Astrocyte (in vitro differentiated cells and primary cell): ENCODE data around the gene CAGE1.
"Not testable (repeated sequence)": the region's sequence is repeated elsewhere in the genome, so short reads cannot be mapped to it uniquely, and the experiment has no call there.

Experiments
- EZH2 ChIP-seq: IDR thresholded peaks from 2 replicates; pipeline ENCODE4 v1.6.1; 2012; ENCODE audit warnings: mild to moderate bottlenecking, low read length, inconsistent platforms; ENCODE audit not compliant: insufficient read depth
- TF ChIP-seq, protein P1 (sequence below): IDR thresholded peaks from 2 replicates; pipeline ENCODE4 v1.5.1; 2011; ENCODE audit warnings: low read depth, mild to moderate bottlenecking, inconsistent platforms, low read length, moderate library complexity; ENCODE audit not compliant: insufficient read depth

DNA sequence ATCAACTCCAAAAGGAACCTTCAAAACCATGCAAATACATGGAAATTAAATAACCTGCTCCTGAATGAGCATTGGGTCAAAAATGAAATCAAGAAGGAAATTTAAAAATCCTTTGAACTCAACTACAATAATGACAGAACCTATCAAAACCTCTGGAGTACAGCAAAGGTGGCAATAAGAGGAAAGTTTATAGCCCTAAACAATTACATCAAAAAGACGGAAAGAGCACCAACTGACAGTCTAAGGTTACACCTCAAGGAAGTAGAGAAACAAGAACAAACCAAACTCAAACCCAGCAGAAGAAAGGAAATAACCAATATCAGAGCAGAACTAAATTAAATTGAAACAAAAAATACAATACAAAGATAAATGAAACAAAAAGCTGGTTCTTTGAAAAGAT lies 39.0 kb downstream of the CAGE1 start:
- TF ChIP-seq, protein P1, sequence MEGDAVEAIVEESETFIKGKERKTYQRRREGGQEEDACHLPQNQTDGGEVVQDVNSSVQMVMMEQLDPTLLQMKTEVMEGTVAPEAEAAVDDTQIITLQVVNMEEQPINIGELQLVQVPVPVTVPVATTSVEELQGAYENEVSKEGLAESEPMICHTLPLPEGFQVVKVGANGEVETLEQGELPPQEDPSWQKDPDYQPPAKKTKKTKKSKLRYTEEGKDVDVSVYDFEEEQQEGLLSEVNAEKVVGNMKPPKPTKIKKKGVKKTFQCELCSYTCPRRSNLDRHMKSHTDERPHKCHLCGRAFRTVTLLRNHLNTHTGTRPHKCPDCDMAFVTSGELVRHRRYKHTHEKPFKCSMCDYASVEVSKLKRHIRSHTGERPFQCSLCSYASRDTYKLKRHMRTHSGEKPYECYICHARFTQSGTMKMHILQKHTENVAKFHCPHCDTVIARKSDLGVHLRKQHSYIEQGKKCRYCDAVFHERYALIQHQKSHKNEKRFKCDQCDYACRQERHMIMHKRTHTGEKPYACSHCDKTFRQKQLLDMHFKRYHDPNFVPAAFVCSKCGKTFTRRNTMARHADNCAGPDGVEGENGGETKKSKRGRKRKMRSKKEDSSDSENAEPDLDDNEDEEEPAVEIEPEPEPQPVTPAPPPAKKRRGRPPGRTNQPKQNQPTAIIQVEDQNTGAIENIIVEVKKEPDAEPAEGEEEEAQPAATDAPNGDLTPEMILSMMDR: not testable (repeated sequence)
- not testable (repeated sequence) for TF ChIP-seq EZH2
